B cell (primary cell): ENCODE data around the gene FTO. TPM values are rescaled to one million over a fixed set of nuclear protein-coding genes. Genes with fewer than 3 reads are reported as not detected.

Source experiments
- ATAC-seq: fragments of 200-7000 bp; cut with Tn5 transposase; one replicate; pipeline ENCODE4 v1.10.0; 2021; ENCODE audit warnings: low read depth, mild to moderate bottlenecking, moderate number of reproducible peaks, moderate library complexity
- CTCF ChIA-PET: fragments of 350-600 bp; sonication (Branson Sonifier 250); formaldehyde crosslinking; loops from one replicate; lab custom pipeline; 2021; ENCODE audit warnings: antibody characterized with exemption, inconsistent platforms; lab: Charles Lee
- POLR2A ChIA-PET: fragments of 350-600 bp; sonication (Branson Sonifier 250); formaldehyde crosslinking; loops from one replicate; lab custom pipeline; 2021; ENCODE audit warnings: antibody characterized with exemption; lab: Charles Lee
- DNase-seq: peaks from one replicate; pipeline ENCODE4 v3.0.0; 2013
- H2AFZ ChIP-seq: 2 replicates; pipeline ENCODE4 v1.6.1; 2012; ENCODE audit warnings: mild to moderate bottlenecking, low read depth, low read length; ENCODE audit not compliant: insufficient read depth, poor library complexity, severe bottlenecking
- H3K27ac ChIP-seq, 2 donors: 1 replicate in 1 of 2; 2 replicates in 1 of 2; pipeline ENCODE4 v1.5.1; 2012 to 2013; ENCODE audit warnings: low read length in 2 of 2, mild to moderate bottlenecking in 2 of 2, moderate library complexity in 1 of 2
- H3K27me3 ChIP-seq, 4 experiments: fragments of 200-600 bp in 1 of 4; sonication (generic) in 1 of 4; replicated peaks in 1 of 4; 1 replicate in 2 of 4; 2 replicates in 2 of 4; pipeline versions ENCODE4 v1.6.1 to v1.7.0; 2013 to 2016; ENCODE audit warnings: low read length in 3 of 4, mild to moderate bottlenecking in 2 of 4, mixed read lengths in 1 of 4, moderate library complexity in 1 of 4; ENCODE audit not compliant: insufficient read depth in 4 of 4, control insufficient read depth in 3 of 4; ENCODE audit errors: control extremely low read depth in 1 of 4
- H3K36me3 ChIP-seq, 2 experiments: replicated peaks in 1 of 2; 1 replicate in 1 of 2; 2 replicates in 1 of 2; pipeline versions ENCODE4 v1.6.1 to v1.7.1; 2013; ENCODE audit warnings: low read length in 1 of 2; ENCODE audit not compliant: insufficient read depth in 2 of 2, control insufficient read depth in 1 of 2; ENCODE audit errors: control extremely low read depth in 1 of 2, extremely low read depth in 1 of 2
- H3K4me1 ChIP-seq, 2 donors: fragments of 200-600 bp in 1 of 2; sonication (generic) in 1 of 2; 1 replicate in 1 of 2; 2 replicates in 1 of 2; pipeline versions ENCODE4 v1.5.1 to v1.6.1; 2013 to 2017; ENCODE audit warnings: low read length in 2 of 2; ENCODE audit not compliant: control insufficient read depth in 2 of 2, insufficient read depth in 2 of 2
- H3K4me2 ChIP-seq: replicated peaks from 2 replicates; pipeline ENCODE3; 2012; ENCODE audit warnings: mild to moderate bottlenecking, low read depth, low read length; ENCODE audit not compliant: poor library complexity, severe bottlenecking
- H3K4me3 ChIP-seq, 5 experiments: fragments of 200-600 bp in 1 of 5; sonication (generic) in 1 of 5; 1 replicate in 3 of 5; 2 replicates in 2 of 5; pipeline versions ENCODE4 v1.5.1 to v1.7.0; 2011 to 2016; ENCODE audit warnings: low read length in 4 of 5, mild to moderate bottlenecking in 4 of 5, low read depth in 2 of 5, control low read depth in 1 of 5, moderate library complexity in 1 of 5; ENCODE audit not compliant: insufficient read depth in 1 of 5; ENCODE audit errors: control extremely low read depth in 1 of 5, extremely low read depth in 1 of 5
- H3K79me2 ChIP-seq: fragments of 200-600 bp; sonication (generic); one replicate; pipeline ENCODE4 v1.6.0; 2016; ENCODE audit warnings: low read length; ENCODE audit not compliant: control insufficient read depth, insufficient read depth
- H3K9ac ChIP-seq: fragments of 200-600 bp; sonication (generic); 2 replicates; pipeline ENCODE4 v1.6.1; 2017; ENCODE audit warnings: mild to moderate bottlenecking, low read length, moderate library complexity
- H3K9me3 ChIP-seq, 3 donors: one replicate each; pipeline versions ENCODE4 v1.6.1 to v1.7.1; 2013; ENCODE audit warnings: low read length in 2 of 3; ENCODE audit not compliant: control insufficient read depth in 2 of 3, insufficient read depth in 1 of 3; ENCODE audit errors: control extremely low read depth in 1 of 3
- H4K20me1 ChIP-seq: 2 replicates; pipeline ENCODE4 v1.6.0; 2012; ENCODE audit warnings: mild to moderate bottlenecking, low read length; ENCODE audit not compliant: insufficient read depth, control insufficient read depth, poor library complexity, severe bottlenecking
- H3K27ac Mint-ChIP-seq: one replicate; pipeline ENCODE4 v1.8.0; 2021; ENCODE audit warnings: mixed read lengths
- H3K27me3 Mint-ChIP-seq: one replicate; pipeline ENCODE4 v1.8.0; 2021; ENCODE audit warnings: mixed read lengths
- H3K4me1 Mint-ChIP-seq: one replicate; pipeline ENCODE4 v1.8.0; 2021; ENCODE audit warnings: mixed read lengths
- H3K4me3 Mint-ChIP-seq: one replicate; pipeline ENCODE4 v1.8.0; 2021; ENCODE audit warnings: mixed read lengths
- H3K9me3 Mint-ChIP-seq: one replicate; pipeline ENCODE4 v1.8.0; 2022; ENCODE audit warnings: mixed read lengths; ENCODE audit not compliant: insufficient read depth
- CTCF ChIP-seq: fragments of 200-600 bp; IDR thresholded peaks from one replicate; pipeline ENCODE4 v1.8.0; 2022; ENCODE audit warnings: antibody characterized with exemption, mild to moderate bottlenecking
- EZH2 ChIP-seq: IDR thresholded peaks from 2 replicates; pipeline ENCODE4 v1.6.1; 2012; ENCODE audit warnings: borderline replicate concordance, low read depth, mild to moderate bottlenecking, moderate library complexity, low read length; ENCODE audit not compliant: insufficient read depth, poor library complexity, severe bottlenecking
- WGBS: methylation state at CpG from one replicate; pipeline ENCODE4 v1.1.5; 2013; ENCODE audit warnings: missing lambda C conversion rate; ENCODE audit not compliant: insufficient coverage; 5-methylcytosine and 5-hydroxymethylcytosine counted together
- intact Hi-C: fragments of 100-400 bp; cut with micrococcal nuclease; formaldehyde crosslinking; loops from one replicate; pipeline ENCODE4 v1.10.0; 2022
- polyA plus RNA-seq: library from polyadenylated mRNA; depleted of rRNA; stranded (reverse); fragments of >200 nt; gene quantifications from 2 replicates; pipeline ENCODE4 v1.2.3, GENCODE V29; 2012
- total RNA-seq, 2 donors: library from RNA; stranded (reverse); fragments of 120-200 nt in 1 of 2; gene quantifications; 1 replicate in 1 of 2; 2 replicates in 1 of 2; pipeline versions ENCODE4 v1.2.3 to v1.2.4, GENCODE V29; 2013 to 2022

Gene FTO
- total and polyA plus RNA-seq, 2 donors (not counting 1 experiment from before 2014, with no cell fraction given): 26.5 to 68.5 TPM

DNA sequence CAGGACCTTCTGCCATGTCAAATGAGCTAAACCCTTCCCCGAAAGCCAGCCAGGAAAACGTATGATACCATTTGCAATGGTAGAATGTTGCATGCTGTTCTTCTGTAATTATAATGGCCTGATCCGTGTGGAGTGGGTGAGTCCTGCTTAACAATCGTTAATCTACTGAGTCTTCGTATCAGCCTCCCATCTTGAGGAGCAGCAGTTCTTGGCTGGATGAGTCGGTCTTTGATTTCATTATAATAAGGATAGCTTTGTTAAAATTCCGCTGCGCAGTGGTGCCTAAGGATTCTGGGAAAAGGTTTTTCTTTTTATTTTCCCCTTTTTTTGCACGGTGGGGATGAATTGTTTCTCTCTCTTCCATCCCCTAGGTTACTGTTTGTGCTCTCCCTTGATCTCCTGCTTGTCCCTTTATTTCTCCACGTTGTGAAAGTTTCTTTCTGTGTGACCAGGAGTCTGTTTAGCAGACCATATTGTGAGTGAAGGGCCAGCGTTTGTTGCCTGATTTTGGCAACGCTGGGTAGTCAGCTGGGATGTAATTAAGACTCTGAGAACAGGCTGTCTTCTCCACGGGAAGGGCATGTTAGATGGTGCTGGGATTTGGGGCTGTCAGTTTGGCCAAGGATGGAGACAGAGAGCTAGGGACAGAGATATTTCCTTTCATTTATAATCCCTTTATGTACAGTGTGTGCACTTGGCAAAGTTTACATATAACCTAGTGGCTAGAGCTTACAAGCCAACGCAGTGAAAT is 263.0 kb downstream of the FTO start:
- Histone ChIP-seq H3K9me3 (no peaks in the 10 kb centered on the region), H3K27ac (no peak overlapping the region), H3K4me1 (no peaks in the 10 kb centered on the region), H3K4me2 (no peak overlapping the region), H3K27me3 (no peaks in the 10 kb centered on the region), H3K79me2 (no peaks in the 10 kb centered on the region), H3K9ac (no peak overlapping the region), H3K4me3 (no peak overlapping the region), H3K36me3 (no peaks in the 10 kb centered on the region), H2AFZ (no peak overlapping the region), H4K20me1 (no peaks in the 10 kb centered on the region)
- intact Hi-C loops: no loop called here
- WGBS: 93% methylated on average over 9 of the region's 14 CpGs
- no peak for TF ChIP-seq EZH2
- TF ChIP-seq CTCF: no peak
- Mint-ChIP-seq H3K4me3 (no peak overlapping the region), H3K4me1 (no peaks in the 10 kb centered on the region), H3K27ac (no peak overlapping the region), H3K9me3 (no peaks in the 10 kb centered on the region), H3K27me3 (no peaks in the 10 kb centered on the region)
- ATAC-seq (no peak), DNase-seq (no peak)
- POLR2A ChIA-PET: interaction anchor here (0.6 kb wide), 1 partner anchor 147 kb away, joined by 3 read pairs; no protein-coding TSS in a partner anchor
- CTCF ChIA-PET: interaction anchor here (0.6 kb wide), 1 partner anchor 1935 kb away, joined by 3 read pairs; no protein-coding TSS in a partner anchor

GRCh38 chr16:53967572-53967971 is 263.6 kb downstream of the FTO start:
- intact Hi-C loops: no loop called here
- Histone ChIP-seq H3K4me3 (no peak overlapping the region), H4K20me1 (no peaks in the 10 kb centered on the region), H2AFZ (no peak overlapping the region), H3K27me3 (no peaks in the 10 kb centered on the region), H3K4me2 (no peak overlapping the region), H3K79me2 (no peaks in the 10 kb centered on the region), H3K9ac (no peak overlapping the region), H3K36me3 (no peaks in the 10 kb centered on the region), H3K9me3 (no peaks in the 10 kb centered on the region), H3K4me1 (no peaks in the 10 kb centered on the region), H3K27ac (no peak overlapping the region)
- ATAC-seq: no peak
- H3K27ac Mint-ChIP-seq: no peak overlapping the region
- WGBS: 100% methylated on average over 4 of the region's 6 CpGs
- POLR2A ChIA-PET: interaction anchor here (0.6 kb wide), 1 partner anchor 148 kb away, joined by 3 read pairs; no protein-coding TSS in a partner anchor
- CTCF ChIA-PET: no interaction called here
- H3K9me3 Mint-ChIP-seq: no peaks in the 10 kb centered on the region
- H3K4me3 Mint-ChIP-seq: no peak overlapping the region
- H3K27me3 Mint-ChIP-seq: no peaks in the 10 kb centered on the region
- no peaks in the 10 kb centered on the region for H3K4me1 Mint-ChIP-seq
- no peak for DNase-seq
- TF ChIP-seq EZH2: no peak
- no peak for TF ChIP-seq CTCF
